ENCODE results near the gene FHL3. TPM values are rescaled to one million over a fixed set of nuclear protein-coding genes. Genes with fewer than 3 reads are reported as not detected.

FHL3 gene
- total RNA-seq, 1 donor from 2014 or later, result 22.4 TPM

DNA sequence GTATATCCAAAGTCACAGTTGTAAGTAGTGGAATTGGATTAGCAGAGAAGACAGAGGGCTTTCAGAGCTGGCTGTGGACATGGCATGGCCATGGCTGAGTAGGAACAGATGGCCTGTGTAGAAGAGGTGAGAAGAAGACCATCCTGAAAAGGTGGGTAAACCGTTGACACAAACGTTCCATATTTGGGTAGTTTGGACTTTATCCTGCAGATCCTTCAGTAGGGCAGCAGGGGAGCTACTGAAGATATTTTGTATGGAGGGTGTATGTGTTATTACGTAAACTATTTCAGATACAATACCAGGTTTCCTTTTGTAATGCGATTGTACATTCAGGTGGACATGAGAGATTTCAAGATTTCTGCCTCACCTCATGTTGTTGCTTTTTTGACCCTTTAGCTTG is 8.9 kb upstream of the FHL3 start:
- Histone ChIP-seq H3K4me3 (no peak overlapping the region), H3K27me3 (no peaks in the 10 kb centered on the region), H3K27ac (no peak overlapping the region), H3K36me3 (peaks cover 38% of the 10 kb centered on the region), H3K4me1 (peaks cover 41% of the 10 kb centered on the region), H3K9me3 (no peaks in the 10 kb centered on the region)
- intact Hi-C loops (cut with DNase I), result no loop called here
- ATAC-seq (no peak), DNase-seq (no peak)
- no peak for TF ChIP-seq CTCF (IDR thresholded peaks at IDR 0.05)

DNA sequence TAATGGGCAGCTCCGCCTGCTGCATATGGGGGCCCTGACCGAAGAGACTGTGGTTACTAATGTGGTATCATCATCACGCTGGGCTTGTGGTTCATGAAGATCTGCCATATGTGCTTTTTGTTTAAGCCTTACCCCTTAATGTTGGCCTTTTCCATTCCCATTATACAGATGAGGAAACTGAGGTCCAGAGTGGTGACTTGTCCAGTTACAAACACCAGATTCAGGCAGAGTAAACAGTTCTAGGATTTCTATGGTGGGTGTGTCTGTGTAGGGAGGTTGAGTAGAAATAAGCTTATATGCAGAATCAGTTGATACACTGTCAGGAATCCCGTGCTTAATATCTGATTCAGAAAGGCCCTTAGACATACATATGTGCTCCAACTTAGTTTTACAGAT is 7.9 kb upstream of the FHL3 start:
- no peak for DNase-seq
- Histone ChIP-seq H3K4me3 (peak overlapping the region; percentile 85), H3K36me3 (peaks cover 29% of the 10 kb centered on the region), H3K9me3 (no peaks in the 10 kb centered on the region), H3K27ac (peak overlapping the region; percentile 97), H3K27me3 (no peaks in the 10 kb centered on the region), H3K4me1 (peaks cover 41% of the 10 kb centered on the region)
- TF ChIP-seq CTCF (IDR thresholded peaks at IDR 0.05), result no peak
- ATAC-seq, result no peak
- intact Hi-C loops (cut with DNase I), result no loop called here

DNA sequence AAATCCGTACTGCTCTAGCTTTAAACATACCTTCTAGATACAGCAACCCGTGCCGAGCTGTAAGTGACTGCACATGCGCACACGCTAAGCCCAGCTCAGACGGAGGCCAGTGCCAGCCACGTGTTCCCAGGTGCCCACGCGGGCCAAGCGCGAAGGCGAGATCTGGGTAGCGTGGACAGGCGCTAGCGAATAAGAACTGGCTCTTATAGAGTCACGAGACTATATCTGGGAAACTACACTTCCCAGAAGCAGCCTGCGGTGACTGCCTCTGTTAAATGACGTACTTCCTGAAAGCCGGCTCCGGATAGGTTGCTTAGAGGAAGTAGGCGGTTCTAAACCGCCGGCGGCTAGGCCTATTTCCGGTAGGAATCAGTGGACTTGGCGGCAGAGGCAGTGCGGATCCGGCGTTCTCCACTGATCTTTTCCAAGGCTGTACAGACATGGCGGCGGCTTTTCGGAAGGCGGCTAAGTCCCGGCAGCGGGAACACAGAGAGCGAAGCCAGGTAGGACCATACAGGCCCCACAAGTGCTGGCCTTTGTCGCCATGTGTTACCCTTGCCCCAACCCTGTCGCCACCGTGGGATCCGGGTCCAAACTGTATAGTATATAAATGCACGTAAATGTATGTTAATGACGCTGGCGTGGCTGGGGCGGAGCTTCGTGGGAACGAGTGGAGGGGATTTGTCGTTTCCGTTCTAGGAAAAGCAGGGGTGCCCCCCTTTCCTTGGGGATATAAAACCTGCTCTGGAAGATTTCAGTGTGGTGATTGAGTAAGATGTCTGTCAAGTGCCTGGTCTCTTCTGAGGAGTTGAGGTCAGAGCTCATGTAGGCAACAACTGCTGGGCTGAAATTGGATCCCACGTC is 7.3 kb upstream of the FHL3 start, which contains the start of gene UTP11:
Gene UTP11 (plus strand): TSS at position 372 of the 864 bp plus-strand sequence. CDS start 69 bp downstream, at position 441.
- intact Hi-C loops (cut with DNase I), result no loop called here
- ATAC-seq (peak; percentile 98), DNase-seq (peak; percentile 96)
- Histone ChIP-seq H3K27me3 (no peaks in the 10 kb centered on the region), H3K4me3 (peak within 1 kb of the TSS; percentile 85), H3K9me3 (no peaks in the 10 kb centered on the region), H3K27ac (peak within 1 kb of the TSS; percentile 97), H3K36me3 (peaks cover 22% of the 10 kb centered on the region), H3K4me1 (peaks cover 41% of the 10 kb centered on the region)
- TF ChIP-seq CTCF (IDR thresholded peaks at IDR 0.05), result no peak

GRCh38 chr1:38009841-38010180 is 4.5 kb upstream of the FHL3 start:
- ATAC-seq (no peak), DNase-seq (peak; percentile 23)
- intact Hi-C loops (cut with DNase I), result no loop called here
- Histone ChIP-seq H3K9me3 (no peaks in the 10 kb centered on the region), H3K27ac (no peak overlapping the region), H3K4me3 (no peak overlapping the region), H3K36me3 (no peaks in the 10 kb centered on the region), H3K27me3 (no peaks in the 10 kb centered on the region), H3K4me1 (peaks cover 21% of the 10 kb centered on the region)
- no peak for TF ChIP-seq CTCF (IDR thresholded peaks at IDR 0.05)

DNA sequence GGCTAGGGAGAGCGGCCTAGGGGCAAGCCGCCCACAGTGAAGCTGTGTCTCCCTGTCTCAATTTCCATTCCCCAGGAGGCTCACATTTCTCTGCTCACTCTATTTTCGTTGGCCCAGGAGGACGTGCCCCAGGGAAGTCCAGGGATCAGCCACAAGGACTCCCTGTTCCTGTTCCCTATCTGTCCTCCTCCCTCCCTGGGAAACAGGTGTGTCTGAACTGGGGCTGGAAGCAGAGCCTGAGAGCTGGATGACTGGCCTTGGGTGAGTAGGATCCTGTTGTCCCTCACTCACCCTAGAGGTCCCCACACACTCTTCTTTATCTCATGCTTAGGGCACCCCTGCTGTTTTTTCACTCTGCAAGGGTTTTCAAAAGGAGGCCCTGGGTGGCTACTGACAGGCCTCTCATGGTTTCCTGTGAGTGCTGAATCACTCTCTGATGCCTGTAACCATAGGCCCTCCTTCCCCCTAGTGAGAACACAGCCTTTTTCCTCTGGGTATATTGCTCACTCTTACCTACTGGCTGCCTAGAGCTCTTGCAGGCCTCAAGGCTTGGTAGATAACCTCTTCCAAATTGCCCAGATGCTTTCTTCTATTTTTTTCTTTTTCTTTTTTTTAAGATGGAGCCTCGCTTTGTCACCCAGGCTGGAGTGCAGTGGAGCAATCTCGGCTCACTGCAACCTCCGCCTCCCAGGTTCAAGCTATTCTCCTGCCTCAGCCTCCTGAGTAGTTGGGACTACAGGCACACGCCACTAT is 4.0 kb upstream of the FHL3 start:
- no peak overlapping the region for H3K4me3 ChIP-seq
- no peak overlapping the region for H3K27ac ChIP-seq
- H3K9me3 ChIP-seq, result no peaks in the 10 kb centered on the region
- intact Hi-C loops (cut with DNase I), result no loop called here
- no peak for TF ChIP-seq CTCF (IDR thresholded peaks at IDR 0.05)
- H3K4me1 ChIP-seq, result peaks cover 17% of the 10 kb centered on the region
- no peaks in the 10 kb centered on the region for H3K27me3 ChIP-seq
- no peaks in the 10 kb centered on the region for H3K36me3 ChIP-seq
- DNase-seq (peak; percentile 19), ATAC-seq (no peak)

All from upper lobe of right lung (tissue), 1 donor.